HepG2 (cell line): ENCODE data around the gene SLC13A3.
A peak's percentile ranks its signal among the peaks of the same experiment; 100 is the strongest.

Experiments
- ASH2L ChIP-seq: fragments of 300-600, 200-600 bp; sonication (generic); IDR thresholded peaks from 2 replicates; pipeline ENCODE4 v1.7.0; 2017; ENCODE audit warnings: low read depth, mild to moderate bottlenecking, moderate library complexity, mixed read lengths, low read length; ENCODE audit not compliant: insufficient read length
- CTCF ChIP-seq: sonication (generic); formaldehyde crosslinking; IDR thresholded peaks from 2 replicates; pipeline ENCODE4 v1.5.0; 2020; ENCODE audit warnings: mild to moderate bottlenecking, missing genetic modification reagents, moderate library complexity
- ELF4 ChIP-seq: sonication (generic); formaldehyde crosslinking; IDR thresholded peaks from 2 replicates; pipeline ENCODE4 v1.5.0; 2020; ENCODE audit warnings: missing genetic modification reagents, mild to moderate bottlenecking, moderate library complexity, borderline replicate concordance
- EZH2 ChIP-seq: conservative IDR thresholded peaks from 2 replicates; pipeline ENCODE4 v1.6.1; 2012; ENCODE audit warnings: mild to moderate bottlenecking, low read depth, low read length, moderate library complexity
- FOXK1 ChIP-seq: sonication (generic); formaldehyde crosslinking; IDR thresholded peaks from 2 replicates; pipeline ENCODE4 v1.4.0; 2020; ENCODE audit warnings: low read depth, missing genetic modification reagents, borderline replicate concordance
- MAX ChIP-seq: IDR thresholded peaks from 2 replicates; pipeline ENCODE4 v1.6.1; 2012; ENCODE audit warnings: inconsistent platforms
- TGIF2 ChIP-seq: IDR thresholded peaks from 2 replicates; pipeline ENCODE4 v1.6.1; 2016; ENCODE audit warnings: control low read depth, missing compliant biosample characterization
- ZBTB42 ChIP-seq: sonication (generic); formaldehyde crosslinking; IDR thresholded peaks from 2 replicates; pipeline ENCODE4 v1.5.0; 2020; ENCODE audit warnings: mild to moderate bottlenecking, missing genetic modification reagents
- ZNF234 ChIP-seq: sonication (generic); formaldehyde crosslinking; conservative IDR thresholded peaks from 2 replicates; pipeline ENCODE4 v1.5.1; 2020; ENCODE audit warnings: mild to moderate bottlenecking, missing genetic modification reagents

GRCh38 chr20:46651091-46651962 lies at the start of gene SLC13A3:
- TF ChIP-seq TGIF2 (CRISPR knock-in tag) (peak; percentile 37; the same call in 1 of the 2 replicates), ELF4 (peak; percentile 66; the same call in 1 of the 2 replicates), EZH2 (no peak), ZBTB42 (peak; percentile 84; the same call in 1 of the 2 replicates), ZNF234 (CRISPR knock-in tag) (peak; percentile 67; the same call in 1 of the 2 replicates), ASH2L (peak; percentile 85), CTCF (peak; percentile 10), FOXK1 (CRISPR knock-in tag) (no peak), MAX (peak; percentile 60)
